ENCODE results near the gene PYGO2. TPM values are rescaled to one million over a fixed set of nuclear protein-coding genes. Genes with fewer than 3 reads are reported as not detected.

PYGO2 gene
- total RNA-seq, 1 experiment from 2014 or later, result 37.4 TPM

- DNase-seq (ENCODE audit: low spot score) (no peak), ATAC-seq (no peak)
- Mint-ChIP-seq H3K27ac (no peak overlapping the region), H3K27me3 (ENCODE audit: low read depth) (no peaks in the 10 kb centered on the region), H3K4me3 (no peak overlapping the region; the same call in 1 of the 2 replicates), H3K36me3 (peaks cover 4% of the 10 kb centered on the region; the same call in 1 of the 2 replicates), H3K4me1 (peaks cover 52% of the 10 kb centered on the region), H3K9me3 (no peaks in the 10 kb centered on the region)
- TF ChIP-seq ESRRA (CRISPR knock-in tag; IDR thresholded peaks at IDR 0.05; ENCODE audit: borderline replicate concordance) (no peak), ELF4 (CRISPR knock-in tag; IDR thresholded peaks at IDR 0.05; ENCODE audit: low read depth) (no peak), CTCF (IDR thresholded peaks at IDR 0.05) (no peak), STAT6 (CRISPR knock-in tag; conservative IDR thresholded peaks at IDR 0.05; ENCODE audit: low read depth) (no peak), ZBTB43 (CRISPR knock-in tag; IDR thresholded peaks at IDR 0.05) (no peak), ZSCAN18 (CRISPR knock-in tag; IDR thresholded peaks at IDR 0.05) (no peak), ZNF232 (CRISPR knock-in tag; IDR thresholded peaks at IDR 0.05) (no peak), GRHL2 (CRISPR knock-in tag; IDR thresholded peaks at IDR 0.05; ENCODE audit: insufficient replicate concordance, severe bottlenecking) (no peak), NFYB (CRISPR knock-in tag; conservative IDR thresholded peaks at IDR 0.05; ENCODE audit: low read depth) (no peak), ZNF396 (CRISPR knock-in tag; IDR thresholded peaks at IDR 0.05; ENCODE audit: borderline replicate concordance) (no peak), MAX (CRISPR knock-in tag; IDR thresholded peaks at IDR 0.05) (no peak), PRRX2 (CRISPR knock-in tag; IDR thresholded peaks at IDR 0.05) (no peak), JUN (CRISPR knock-in tag; IDR thresholded peaks at IDR 0.05) (no peak), ATF6 (CRISPR knock-in tag; IDR thresholded peaks at IDR 0.05) (no peak), HMGA2 (CRISPR knock-in tag; IDR thresholded peaks at IDR 0.05) (no peak)
- POLR2A ChIA-PET, result no interaction called here
- CTCF ChIA-PET, result interaction anchor here (0.7 to 3.5 kb wide), 5 partner anchors 9 to 51 kb away, joined by 3 to 34 read pairs (median 22); partner anchors contain the start of gene ADAM15
Observed at GRCh38 chr1:155010211-155010918, 48.8 kb upstream of the PYGO2 start.

Data from WTC11 (cell line).